ENCODE data around the gene RPL37A. TPM values are rescaled to one million over a fixed set of nuclear protein-coding genes. Genes with fewer than 3 reads are reported as not detected.
A peak's percentile ranks its signal among the peaks of the same experiment; 100 is the strongest.

RPL37A gene
- total and polyA plus RNA-seq, 2 of the 4 experiments (the other 2 are of a cell fraction): 341 to 1,572 TPM

DNA sequence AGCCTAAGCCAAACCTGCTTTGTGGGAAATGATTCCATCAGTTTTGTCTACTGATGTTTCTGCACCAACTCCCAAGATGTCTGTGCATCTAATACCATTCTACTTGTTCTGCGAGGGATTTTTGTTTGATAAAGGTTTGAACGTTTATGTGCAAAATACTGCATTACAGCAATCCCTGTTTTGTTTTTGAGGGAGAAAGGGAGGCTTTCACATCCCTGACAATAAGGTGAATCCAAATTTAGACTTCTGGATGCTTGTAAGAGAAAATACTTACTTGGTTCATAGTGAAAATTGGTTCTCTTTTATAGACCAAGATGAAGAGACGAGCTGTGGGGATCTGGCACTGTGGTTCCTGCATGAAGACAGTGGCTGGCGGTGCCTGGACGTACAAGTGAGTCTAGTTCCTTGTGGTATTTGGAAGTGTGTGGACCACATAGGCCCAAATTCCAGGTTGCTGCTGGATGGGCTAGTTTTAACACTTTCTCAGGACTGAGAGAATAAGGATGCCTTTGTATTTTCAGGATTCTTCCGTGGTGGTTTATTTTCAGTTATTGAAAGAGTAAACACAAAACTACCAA is 1.1 kb downstream of the RPL37A start:
- H3K27ac ChIP-seq (ENCODE audit: insufficient read depth, low read length): peak overlapping the region; percentile 54
- peak overlapping the region; percentile 98; the same call in 1 of the 2 replicates for H2AK5ac ChIP-seq (ENCODE audit: low read depth, low read length)
- TF ChIP-seq, protein P1, sequence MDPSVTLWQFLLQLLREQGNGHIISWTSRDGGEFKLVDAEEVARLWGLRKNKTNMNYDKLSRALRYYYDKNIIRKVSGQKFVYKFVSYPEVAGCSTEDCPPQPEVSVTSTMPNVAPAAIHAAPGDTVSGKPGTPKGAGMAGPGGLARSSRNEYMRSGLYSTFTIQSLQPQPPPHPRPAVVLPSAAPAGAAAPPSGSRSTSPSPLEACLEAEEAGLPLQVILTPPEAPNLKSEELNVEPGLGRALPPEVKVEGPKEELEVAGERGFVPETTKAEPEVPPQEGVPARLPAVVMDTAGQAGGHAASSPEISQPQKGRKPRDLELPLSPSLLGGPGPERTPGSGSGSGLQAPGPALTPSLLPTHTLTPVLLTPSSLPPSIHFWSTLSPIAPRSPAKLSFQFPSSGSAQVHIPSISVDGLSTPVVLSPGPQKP (IDR thresholded peaks at IDR 0.05; ENCODE audit: borderline replicate concordance, low read depth, low read length): no peak
- TF ChIP-seq MAFK (IDR thresholded peaks at IDR 0.05; ENCODE audit: low read depth, low read length): no peak
- TF ChIP-seq CTCF (conservative IDR thresholded peaks at IDR 0.05; ENCODE audit: low read depth, low read length): no peak
- TF ChIP-seq MXI1 (IDR thresholded peaks at IDR 0.05; ENCODE audit: borderline replicate concordance, low read depth, low read length): no peak
- no peak for TF ChIP-seq POLR2A (IDR thresholded peaks at IDR 0.05; ENCODE audit: low read depth, low read length)
- no peak for TF ChIP-seq CHD1 (IDR thresholded peaks at IDR 0.05; ENCODE audit: low read depth, low read length)
- TF ChIP-seq NFE2L2 (IDR thresholded peaks at IDR 0.05; ENCODE audit: low read depth, low read length): no peak
- H3K56ac ChIP-seq (ENCODE audit: extremely low read depth, insufficient read depth, low read length): peak overlapping the region; percentile 97
- peak overlapping the region; percentile 98 for H3K9ac ChIP-seq (ENCODE audit: low read depth, low read length)
- peak overlapping the region; percentile 100 for H3K4me2 ChIP-seq (ENCODE audit: low read depth, low read length)
- POLR2A ChIA-PET (ENCODE audit: unreplicated experiment): interaction anchor here (0.5 to 0.6 kb wide), 2 partner anchors 192 to 214 kb away, joined by 3 to 7 read pairs; no protein-coding TSS in a partner anchor
- CTCF ChIA-PET: no interaction called here
- ATAC-seq (ENCODE audit: low read depth) (no peak), DNase-seq (peak; percentile 19)
- H3K27me3 ChIP-seq (ENCODE audit: control insufficient read depth, insufficient read depth, low read length): no peaks in the 10 kb centered on the region
- peak overlapping the region; percentile 74 to 82 for H4K8ac ChIP-seq (ENCODE audit: low read depth in 2 of 2, low read length in 2 of 2)
- H4K5ac ChIP-seq (ENCODE audit: low read depth, low read length): no peak overlapping the region
- peak overlapping the region; percentile 93; the same call in 1 of the 2 replicates for H3K4ac ChIP-seq (ENCODE audit: low read depth, low read length)
- intact Hi-C loops (cut with micrococcal nuclease) (loop anchor here (2.0 kb wide), 3 partner anchors 127 to 389 kb away; partner anchors contain the start of gene MARCHF4), in situ Hi-C loops (cut with MboI; ENCODE audit: low sequenced_read_pairs) (loop anchor here (25.0 kb wide), 1 partner anchor 1013 kb away; no protein-coding TSS in a partner anchor), dilution Hi-C loops (cut with HindIII; ENCODE audit: low sequenced_read_pairs, unreplicated experiment) (loop anchor here (25.0 kb wide), 2 partner anchors 163 to 1013 kb away; no protein-coding TSS in a partner anchor)
- H2BK20ac ChIP-seq (ENCODE audit: low read depth, low read length): no peak overlapping the region
- H4K91ac ChIP-seq (ENCODE audit: insufficient read depth, low read depth, low read length): no peak overlapping the region; the same call in 1 of the 2 replicates
- no peak overlapping the region for H3K18ac ChIP-seq (ENCODE audit: low read depth, low read length)
- no peak overlapping the region for H2AFZ ChIP-seq (replicated peaks; ENCODE audit: low read length, poor library complexity)
- no peak overlapping the region for H2AK9ac ChIP-seq (replicated peaks; ENCODE audit: low read depth, low read length, poor library complexity)
- peak overlapping the region; percentile 92 for H3K4me3 ChIP-seq (ENCODE audit: insufficient read depth, low read depth, low read length)
- peak overlapping the region; percentile 85 for H2BK5ac ChIP-seq (ENCODE audit: low read depth, low read length, poor library complexity, severe bottlenecking)
- peaks cover 18% of the 10 kb centered on the region for H3K9me1 ChIP-seq (ENCODE audit: insufficient read depth, low read length)
- WGBS, 2 experiments (ENCODE audit: extremely low coverage in 2 of 2, insufficient read length in 1 of 2): no CpG with 5 or more reads among the region's 6 CpGs
- H2BK120ac ChIP-seq (ENCODE audit: low read depth, low read length): no peak overlapping the region
- BruUV-seq (replicated peaks): no TSS peak
- peaks cover 41% of the 10 kb centered on the region for H3K36me3 ChIP-seq (ENCODE audit: control insufficient read depth, insufficient read depth, low read length)
- H3K23ac ChIP-seq (ENCODE audit: low read depth, low read length): peak overlapping the region; percentile 89
- H2BK15ac ChIP-seq (ENCODE audit: low read depth, low read length): no peak overlapping the region
- no peaks in the 10 kb centered on the region for H3K9me3 ChIP-seq (ENCODE audit: control insufficient read depth, insufficient read depth, low read length)
- H3K14ac ChIP-seq (replicated peaks; ENCODE audit: low read depth, low read length): peak overlapping the region; percentile 94
- peaks cover 11% of the 10 kb centered on the region for H3K4me1 ChIP-seq (ENCODE audit: control insufficient read depth, insufficient read depth, low read length)
- H4K20me1 ChIP-seq (ENCODE audit: insufficient read depth, low read length): peaks cover 55% of the 10 kb centered on the region
- H3K79me1 ChIP-seq (ENCODE audit: low read depth in 1 of 2, low read length in 2 of 2): peaks cover 48 to 79% of the 10 kb centered on the region in 2 experiments

All from IMR-90 (cell line).